Panc1 (cell line): ENCODE measurements around the gene TRIM10.

ENCODE experiments used
- CTCF ChIP-seq: fragments of 450-650 bp; IDR thresholded peaks from 2 replicates; pipeline ENCODE4 v1.5.1; 2017; ENCODE audit warnings: mild to moderate bottlenecking
- POLR2AphosphoS5 ChIP-seq: IDR thresholded peaks from 2 replicates; pipeline ENCODE4 v1.6.1; 2012; ENCODE audit warnings: mild to moderate bottlenecking, low read depth, low read length, moderate library complexity
- REST ChIP-seq, 2 experiments: IDR thresholded peaks; 2 replicates each; pipeline ENCODE4 v1.6.1; 2011 to 2012; ENCODE audit warnings: low read depth in 2 of 2, control low read depth in 1 of 2, low read length in 1 of 2, mild to moderate bottlenecking in 1 of 2, moderate library complexity in 1 of 2; ENCODE audit not compliant: insufficient read depth in 1 of 2
- TCF7L2 ChIP-seq: IDR thresholded peaks from 2 replicates; pipeline ENCODE4 v1.6.1; 2011; ENCODE audit warnings: mild to moderate bottlenecking, low read depth, low read length, inconsistent platforms

- TF ChIP-seq POLR2AphosphoS5: no peak
- TF ChIP-seq CTCF: no peak
- TF ChIP-seq TCF7L2: no peak
- TF ChIP-seq REST (IDR thresholded peaks at IDR 0.05; ENCODE audit: insufficient read depth in 1 of 2, low read depth in 2 of 2, low read length in 1 of 2): no peak
Measured at GRCh38 chr6:30171677-30172471, 10.9 kb upstream of the TRIM10 start.
